CD14-positive monocyte (primary cell): ENCODE measurements around the gene RCVRN. TPM values are rescaled to one million over a fixed set of nuclear protein-coding genes. Genes with fewer than 3 reads are reported as not detected.

Experiments
- DNase-seq, 3 donors: peaks; one replicate each; pipeline ENCODE4 v3.0.0-alpha.2; 2011 to 2022
- H2AFZ ChIP-seq: 2 replicates; pipeline ENCODE4 v1.6.0; 2012; ENCODE audit warnings: mild to moderate bottlenecking, low read depth, low read length, inconsistent platforms; ENCODE audit not compliant: insufficient read depth, poor library complexity, severe bottlenecking
- H3K27ac ChIP-seq, 2 donors: 1 replicate in 1 of 2; 2 replicates in 1 of 2; pipeline ENCODE4 v1.5.1; 2012 to 2013; ENCODE audit warnings: low read length in 2 of 2, control low read depth in 1 of 2, inconsistent platforms in 1 of 2, low read depth in 1 of 2, mild to moderate bottlenecking in 1 of 2
- H3K27me3 ChIP-seq, 2 donors: one replicate each; pipeline versions ENCODE4 v1.6.0 to v1.6.1; 2011 to 2013; ENCODE audit warnings: low read length in 2 of 2; ENCODE audit not compliant: control insufficient read depth in 2 of 2, insufficient read depth in 2 of 2
- H3K36me3 ChIP-seq, 2 donors: replicated peaks in 1 of 2; 1 replicate in 1 of 2; 2 replicates in 1 of 2; pipeline versions ENCODE4 v1.5.1 to v1.6.1; 2012 to 2013; ENCODE audit warnings: low read length in 2 of 2, control low read depth in 1 of 2, inconsistent platforms in 1 of 2, mild to moderate bottlenecking in 1 of 2; ENCODE audit not compliant: insufficient read depth in 2 of 2, control insufficient read depth in 1 of 2
- H3K4me1 ChIP-seq, 2 donors: 1 replicate in 1 of 2; 2 replicates in 1 of 2; pipeline versions ENCODE4 v1.5.1 to v1.6.1; 2012 to 2013; ENCODE audit warnings: low read length in 2 of 2, control low read depth in 1 of 2, inconsistent platforms in 1 of 2, mild to moderate bottlenecking in 1 of 2, moderate library complexity in 1 of 2; ENCODE audit not compliant: insufficient read depth in 2 of 2, control insufficient read depth in 1 of 2
- H3K4me2 ChIP-seq: replicated peaks from 2 replicates; pipeline ENCODE3; 2012; ENCODE audit warnings: low read length, moderate library complexity, mild to moderate bottlenecking; ENCODE audit not compliant: poor library complexity, severe bottlenecking; ENCODE audit errors: extremely low read depth
- H3K4me3 ChIP-seq, 3 experiments: fragments of 200-600 bp in 1 of 3; sonication (generic) in 1 of 3; replicated peaks in 1 of 3; 1 replicate in 2 of 3; 2 replicates in 1 of 3; pipeline ENCODE4 v1.5.1; 2011 to 2013; ENCODE audit warnings: low read length in 3 of 3, mild to moderate bottlenecking in 3 of 3, control low read depth in 2 of 3, low read depth in 2 of 3, inconsistent platforms in 1 of 3, moderate library complexity in 1 of 3
- H3K79me2 ChIP-seq: 2 replicates; pipeline ENCODE4 v1.6.0; 2012; ENCODE audit warnings: mild to moderate bottlenecking, control low read depth, inconsistent platforms, low read length, moderate library complexity; ENCODE audit not compliant: insufficient read depth
- H3K9ac ChIP-seq: 2 replicates; pipeline ENCODE4 v1.6.0; 2017; ENCODE audit warnings: low read length, mild to moderate bottlenecking; ENCODE audit not compliant: insufficient read depth, poor library complexity, severe bottlenecking
- H3K9me3 ChIP-seq, 2 donors: replicated peaks in 1 of 2; 1 replicate in 1 of 2; 2 replicates in 1 of 2; pipeline versions ENCODE4 v1.5.1 to v1.6.1; 2012 to 2013; ENCODE audit warnings: low read length in 2 of 2, control low read depth in 1 of 2; ENCODE audit not compliant: control insufficient read depth in 1 of 2, insufficient read depth in 1 of 2
- H4K20me1 ChIP-seq: 2 replicates; pipeline ENCODE4 v1.6.0; 2012; ENCODE audit warnings: mild to moderate bottlenecking, low read length, control low read depth, moderate library complexity; ENCODE audit not compliant: insufficient read depth
- H3K27ac Mint-ChIP-seq, 7 donors: one replicate each; pipeline ENCODE4 v1.8.0; 2020; ENCODE audit warnings: mild to moderate bottlenecking in 7 of 7, mixed read lengths in 7 of 7, moderate library complexity in 6 of 7, inconsistent platforms in 2 of 7
- H3K27me3 Mint-ChIP-seq, 3 donors: one replicate each; pipeline ENCODE4 v1.8.0; 2021 to 2022; ENCODE audit warnings: low read depth in 3 of 3, mild to moderate bottlenecking in 3 of 3, mixed read lengths in 3 of 3, moderate library complexity in 3 of 3, inconsistent platforms in 1 of 3
- H3K36me3 Mint-ChIP-seq, 2 donors: one replicate each; pipeline ENCODE4 v1.8.0; 2020; ENCODE audit warnings: mixed read lengths in 2 of 2, inconsistent platforms in 1 of 2, mild to moderate bottlenecking in 1 of 2
- H3K4me1 Mint-ChIP-seq: one replicate; pipeline ENCODE4 v1.8.0; 2020; ENCODE audit warnings: mild to moderate bottlenecking, mixed read lengths
- H3K4me3 Mint-ChIP-seq, 2 donors: one replicate each; pipeline ENCODE4 v1.8.0; 2020; ENCODE audit warnings: mild to moderate bottlenecking in 2 of 2, mixed read lengths in 2 of 2, moderate library complexity in 1 of 2
- H3K9me3 Mint-ChIP-seq, 7 donors: one replicate each; pipeline ENCODE4 v1.8.0; 2020 to 2022; ENCODE audit warnings: mixed read lengths in 7 of 7, mild to moderate bottlenecking in 6 of 7, moderate library complexity in 6 of 7, inconsistent platforms in 2 of 7
- CTCF ChIP-seq: fragments of 200-600 bp; IDR thresholded peaks from one replicate; pipeline ENCODE4 v1.8.0; 2022; ENCODE audit warnings: antibody characterized with exemption, mild to moderate bottlenecking
- WGBS: methylation state at CpG from one replicate; pipeline ENCODE4 v1.1.5; 2013; ENCODE audit warnings: missing lambda C conversion rate; ENCODE audit not compliant: insufficient coverage; 5-methylcytosine and 5-hydroxymethylcytosine counted together
- intact Hi-C, 2 donors: fragments of 100-400 bp; cut with micrococcal nuclease; formaldehyde crosslinking; loops; one replicate each; pipeline versions ENCODE4 v1.15.0 to v1.15.1; 2023
- polyA plus RNA-seq, 3 donors: library from polyadenylated mRNA; depleted of rRNA in 1 of 3; unstranded in 2 of 3; stranded (reverse) in 1 of 3; fragments of 300-500 nt in 2 of 3; fragments of >200 nt in 1 of 3; fragmentation: Illumina TruSeq in 2 of 3; gene quantifications; 1 replicate in 2 of 3; 2 replicates in 1 of 3; pipeline ENCODE4 v1.2.3, GENCODE V29; 2012 to 2021

Gene RCVRN
- polyA plus RNA-seq, 3 donors: 2.5 TPM; not detected in 2

- Histone ChIP-seq H2AFZ (no peak overlapping the region), H3K36me3 (no peaks in the 10 kb centered on the region), H3K9me3 (no peaks in the 10 kb centered on the region), H4K20me1 (no peaks in the 10 kb centered on the region), H3K79me2 (no peaks in the 10 kb centered on the region), H3K27me3 (peaks cover 0 to 19% of the 10 kb centered on the region in 2 donors), H3K4me2 (no peak overlapping the region), H3K4me3 (no peak overlapping the region), H3K9ac (no peak overlapping the region), H3K27ac (no peak overlapping the region), H3K4me1 (no peaks in the 10 kb centered on the region)
- peaks cover 0 to 2% of the 10 kb centered on the region in 2 donors for H3K36me3 Mint-ChIP-seq
- H3K27ac Mint-ChIP-seq: peak overlapping the region in 1 of 7 donors; percentile 71
- H3K4me1 Mint-ChIP-seq: peaks cover 6% of the 10 kb centered on the region
- H3K4me3 Mint-ChIP-seq: peak overlapping the region in 1 of 2 donors; percentile 19
- intact Hi-C loops: no loop called here
- no peak for TF ChIP-seq CTCF
- no peak for DNase-seq
- WGBS: 40% methylated on average over 8 of the region's 8 CpGs
- H3K27me3 Mint-ChIP-seq: peaks cover 26 to 38% (median 36%) of the 10 kb centered on the region in 3 donors
- peaks cover 0 to 3% (median 0%) of the 10 kb centered on the region in 7 donors for H3K9me3 Mint-ChIP-seq
These were observed 5.0 kb downstream of the RCVRN start for GRCh38 chr17:9900044-9900594.

- Histone ChIP-seq H3K4me1 (no peaks in the 10 kb centered on the region), H3K9me3 (no peaks in the 10 kb centered on the region), H2AFZ (no peak overlapping the region), H3K79me2 (no peaks in the 10 kb centered on the region), H3K4me2 (no peak overlapping the region), H3K27me3 (peaks cover 0 to 19% of the 10 kb centered on the region in 2 donors), H3K27ac (no peak overlapping the region), H4K20me1 (no peaks in the 10 kb centered on the region), H3K9ac (no peak overlapping the region), H3K36me3 (no peaks in the 10 kb centered on the region), H3K4me3 (no peak overlapping the region)
- peaks cover 28 to 38% (median 36%) of the 10 kb centered on the region in 3 donors for H3K27me3 Mint-ChIP-seq
- TF ChIP-seq CTCF: no peak
- peaks cover 0 to 3% (median 0%) of the 10 kb centered on the region in 7 donors for H3K9me3 Mint-ChIP-seq
- intact Hi-C loops: no loop called here
- H3K4me3 Mint-ChIP-seq: peak overlapping the region in 1 of 2 donors; percentile 19
- H3K36me3 Mint-ChIP-seq: peaks cover 0 to 2% of the 10 kb centered on the region in 2 donors
- 84% methylated on average over 13 of the region's 21 CpGs for WGBS
- DNase-seq: no peak
- no peak overlapping the region for H3K27ac Mint-ChIP-seq
- H3K4me1 Mint-ChIP-seq: peaks cover 6% of the 10 kb centered on the region
These were observed 5.6 kb downstream of the RCVRN start for GRCh38 chr17:9899280-9900043.
